ENCODE measurements around the gene ZNF462.
"Not testable (repeated sequence)": the region's sequence is repeated elsewhere in the genome, so short reads cannot be mapped to it uniquely, and the experiment has no call there.

Gene ZNF462

GRCh38 chr9:106981396-106982287, 118.7 kb downstream of the ZNF462 start:
- H3K4me3 Mint-ChIP-seq, result no peak overlapping the region
- ATAC-seq (ENCODE audit: low read depth) (no peak), DNase-seq (ENCODE audit: low spot score in 2 of 2) (no peak)
- H3K27ac Mint-ChIP-seq, result no peak overlapping the region
- H3K4me1 Mint-ChIP-seq, result no peaks in the 10 kb centered on the region
- no peaks in the 10 kb centered on the region for H3K27me3 Mint-ChIP-seq
- H3K9me3 Mint-ChIP-seq, result no peaks in the 10 kb centered on the region
- H3K36me3 Mint-ChIP-seq, result no peaks in the 10 kb centered on the region

GRCh38 chr9:106982636-106983035, 119.7 kb downstream of the ZNF462 start:
- H3K4me1 Mint-ChIP-seq, result no peaks in the 10 kb centered on the region
- no peak for ATAC-seq (ENCODE audit: low read depth)
- no peak for DNase-seq (ENCODE audit: low spot score in 2 of 2)

GRCh38 chr9:106983346-106983745, 120.4 kb downstream of the ZNF462 start:
- H3K36me3 Mint-ChIP-seq, result no peaks in the 10 kb centered on the region
- ATAC-seq (ENCODE audit: low read depth) (no peak), DNase-seq (ENCODE audit: low spot score in 2 of 2) (no peak)
- H3K4me3 Mint-ChIP-seq, result no peak overlapping the region
- H3K27ac Mint-ChIP-seq, result no peak overlapping the region
- no peaks in the 10 kb centered on the region for H3K4me1 Mint-ChIP-seq
- H3K9me3 Mint-ChIP-seq, result no peaks in the 10 kb centered on the region
- no peaks in the 10 kb centered on the region for H3K27me3 Mint-ChIP-seq

More at GRCh38 chr9:106982636-106983035, 119.7 kb downstream of the ZNF462 start:
- Mint-ChIP-seq H3K27me3 (no peaks in the 10 kb centered on the region), H3K4me3 (no peak overlapping the region), H3K27ac (no peak overlapping the region), H3K9me3 (no peaks in the 10 kb centered on the region), H3K36me3 (no peaks in the 10 kb centered on the region)

GRCh38 chr9:106989904-106990303, 126.9 kb downstream of the ZNF462 start:
- not testable (repeated sequence) for H3K27me3 Mint-ChIP-seq, H3K4me3 Mint-ChIP-seq, H3K27ac Mint-ChIP-seq

GRCh38 chr9:106992186-106992585, 129.2 kb downstream of the ZNF462 start:
- Mint-ChIP-seq H3K9me3 (peaks cover 1% of the 10 kb centered on the region), H3K4me1 (no peaks in the 10 kb centered on the region), H3K27me3 (peaks cover 2% of the 10 kb centered on the region), H3K4me3 (no peak overlapping the region), H3K27ac (no peak overlapping the region), H3K36me3 (no peaks in the 10 kb centered on the region)
- no peak for ATAC-seq (ENCODE audit: low read depth)
- no peak for DNase-seq (ENCODE audit: low spot score in 2 of 2)

More at GRCh38 chr9:106989904-106990303, 126.9 kb downstream of the ZNF462 start:
- ATAC-seq (ENCODE audit: low read depth); H3K9me3 Mint-ChIP-seq; H3K36me3 Mint-ChIP-seq; H3K4me1 Mint-ChIP-seq; DNase-seq (ENCODE audit: low spot score in 2 of 2): not testable (repeated sequence)

GRCh38 chr9:106993603-106994002, 130.6 kb downstream of the ZNF462 start:
- Mint-ChIP-seq H3K4me1 (no peaks in the 10 kb centered on the region), H3K4me3 (no peak overlapping the region), H3K27me3 (peaks cover 2% of the 10 kb centered on the region), H3K9me3 (peaks cover 1% of the 10 kb centered on the region), H3K27ac (no peak overlapping the region), H3K36me3 (no peaks in the 10 kb centered on the region)
- no peak for DNase-seq (ENCODE audit: low spot score in 2 of 2)
- ATAC-seq (ENCODE audit: low read depth), result no peak

GRCh38 chr9:106994463-106994862, 131.5 kb downstream of the ZNF462 start:
- Mint-ChIP-seq H3K27me3 (peaks cover 2% of the 10 kb centered on the region), H3K27ac (no peak overlapping the region), H3K4me3 (no peak overlapping the region), H3K36me3 (no peaks in the 10 kb centered on the region), H3K9me3 (peaks cover 1% of the 10 kb centered on the region), H3K4me1 (no peaks in the 10 kb centered on the region)
- ATAC-seq (ENCODE audit: low read depth), result no peak
- no peak for DNase-seq (ENCODE audit: low spot score in 2 of 2)

GRCh38 chr9:107000218-107000617, 137.3 kb downstream of the ZNF462 start:
- Mint-ChIP-seq H3K36me3 (no peaks in the 10 kb centered on the region), H3K4me1 (no peaks in the 10 kb centered on the region), H3K27ac (no peak overlapping the region), H3K4me3 (no peak overlapping the region), H3K9me3 (peaks cover 1% of the 10 kb centered on the region), H3K27me3 (peaks cover 6% of the 10 kb centered on the region)
- ATAC-seq (ENCODE audit: low read depth), result no peak
- no peak for DNase-seq (ENCODE audit: low spot score in 2 of 2)

- Mint-ChIP-seq H3K4me3 (no peak overlapping the region), H3K4me1 (no peaks in the 10 kb centered on the region), H3K27me3 (peaks cover 4% of the 10 kb centered on the region), H3K9me3 (no peaks in the 10 kb centered on the region), H3K36me3 (no peaks in the 10 kb centered on the region), H3K27ac (no peak overlapping the region)
- DNase-seq (ENCODE audit: low spot score in 2 of 2) (no peak), ATAC-seq (ENCODE audit: low read depth) (no peak)
These were observed 142.2 kb downstream of the ZNF462 start for GRCh38 chr9:107005201-107005600.

- H3K9me3 Mint-ChIP-seq, result peaks cover 2% of the 10 kb centered on the region
- no peak for ATAC-seq (ENCODE audit: low read depth)
- no peak overlapping the region for H3K27ac Mint-ChIP-seq
- no peak for DNase-seq (ENCODE audit: low spot score in 2 of 2)
- H3K4me3 Mint-ChIP-seq, result no peak overlapping the region
- H3K36me3 Mint-ChIP-seq, result peaks cover 1% of the 10 kb centered on the region
- H3K27me3 Mint-ChIP-seq, result peaks cover 6% of the 10 kb centered on the region
- H3K4me1 Mint-ChIP-seq, result no peaks in the 10 kb centered on the region
These were observed 144.4 kb downstream of the ZNF462 start for GRCh38 chr9:107007402-107007801.

- Mint-ChIP-seq H3K36me3 (peaks cover 1% of the 10 kb centered on the region), H3K27me3 (peaks cover 6% of the 10 kb centered on the region), H3K4me1 (no peaks in the 10 kb centered on the region), H3K27ac (no peak overlapping the region), H3K9me3 (peaks cover 2% of the 10 kb centered on the region), H3K4me3 (no peak overlapping the region)
- DNase-seq (ENCODE audit: low spot score in 2 of 2) (no peak), ATAC-seq (ENCODE audit: low read depth) (no peak)
These were observed 145.0 kb downstream of the ZNF462 start for GRCh38 chr9:107008011-107008410.

- peaks cover 1% of the 10 kb centered on the region for H3K36me3 Mint-ChIP-seq
- H3K27ac Mint-ChIP-seq, result no peak overlapping the region
- H3K9me3 Mint-ChIP-seq, result peaks cover 2% of the 10 kb centered on the region
- no peaks in the 10 kb centered on the region for H3K4me1 Mint-ChIP-seq
- no peak for DNase-seq (ENCODE audit: low spot score in 2 of 2)
- H3K27me3 Mint-ChIP-seq, result peaks cover 6% of the 10 kb centered on the region
- no peak overlapping the region for H3K4me3 Mint-ChIP-seq
- ATAC-seq (ENCODE audit: low read depth), result no peak
These were observed 145.5 kb downstream of the ZNF462 start for GRCh38 chr9:107008447-107008846.

- no peak for ATAC-seq (ENCODE audit: low read depth)
- no peak for DNase-seq (ENCODE audit: low spot score in 2 of 2)
- Mint-ChIP-seq H3K9me3 (peaks cover 10% of the 10 kb centered on the region), H3K27me3 (peaks cover 5% of the 10 kb centered on the region), H3K27ac (no peak overlapping the region), H3K4me1 (no peaks in the 10 kb centered on the region), H3K36me3 (peaks cover 1% of the 10 kb centered on the region), H3K4me3 (no peak overlapping the region)
These were observed 153.4 kb downstream of the ZNF462 start for GRCh38 chr9:107016383-107016782.

- Mint-ChIP-seq H3K4me3 (no peak overlapping the region), H3K27ac (no peak overlapping the region), H3K36me3 (no peaks in the 10 kb centered on the region), H3K27me3 (peaks cover 4% of the 10 kb centered on the region), H3K4me1 (peaks cover 3% of the 10 kb centered on the region), H3K9me3 (peaks cover 8% of the 10 kb centered on the region)
- ATAC-seq (ENCODE audit: low read depth) (no peak), DNase-seq (ENCODE audit: low spot score in 2 of 2) (no peak)
These were observed 156.0 kb downstream of the ZNF462 start for GRCh38 chr9:107018861-107019545.

All from memory B cell (primary cell).